Activated CD8-positive, alpha-beta T cell treated with anti-CD3 and anti-CD28 coated beads, Interleukin-2, amount 10 ng/mL, durations not matched to agents 7 days and 5 days (primary cell): Measurements from ENCODE around the gene DMAC2L. TPM values are rescaled to one million over a fixed set of nuclear protein-coding genes. Genes with fewer than 3 reads are reported as not detected.
"Not testable (repeated sequence)": the region's sequence is repeated elsewhere in the genome, so short reads cannot be mapped to it uniquely, and the experiment has no call there.

Experiments
- ATAC-seq: fragments of 150-1000 bp; cut with Tn5 transposase; one replicate; pipeline ENCODE4 v1.10.0; 2021; ENCODE audit warnings: moderate library complexity
- CTCF ChIA-PET: fragments of 350-600 bp; sonication (Branson Sonifier 250); formaldehyde crosslinking; loops from one replicate; lab custom pipeline; 2021; ENCODE audit warnings: antibody characterized with exemption; lab: Charles Lee
- POLR2A ChIA-PET: fragments of 350-600 bp; sonication (Branson Sonifier 250); formaldehyde crosslinking; loops from one replicate; lab custom pipeline; 2021; ENCODE audit warnings: antibody characterized with exemption; lab: Charles Lee
- DNase-seq: peaks from one replicate; pipeline ENCODE4 v3.0.0-alpha.2; 2020
- H3K27ac Mint-ChIP-seq: one replicate; pipeline ENCODE4 v1.8.0; 2021; ENCODE audit warnings: mild to moderate bottlenecking, mixed read lengths
- H3K27me3 Mint-ChIP-seq: one replicate; pipeline ENCODE4 v1.8.0; 2021; ENCODE audit warnings: low read depth, mixed read lengths
- H3K36me3 Mint-ChIP-seq: one replicate; pipeline ENCODE4 v1.8.0; 2021; ENCODE audit warnings: low read depth, mixed read lengths
- H3K4me1 Mint-ChIP-seq: one replicate; pipeline ENCODE4 v1.8.0; 2021; ENCODE audit warnings: low read depth, mixed read lengths
- H3K4me3 Mint-ChIP-seq: one replicate; pipeline ENCODE4 v1.8.0; 2021; ENCODE audit warnings: mild to moderate bottlenecking, mixed read lengths
- H3K9me3 Mint-ChIP-seq: one replicate; pipeline ENCODE4 v1.8.0; 2022; ENCODE audit warnings: mixed read lengths; ENCODE audit not compliant: insufficient read depth
- total RNA-seq, 2 experiments: library from RNA; stranded (reverse); gene quantifications; one replicate each; pipeline ENCODE4 v1.2.3, GENCODE V29; 2021

The DMAC2L gene
- total RNA-seq, 2 experiments from 2014 or later: 14.9 to 18.6 TPM

DNA sequence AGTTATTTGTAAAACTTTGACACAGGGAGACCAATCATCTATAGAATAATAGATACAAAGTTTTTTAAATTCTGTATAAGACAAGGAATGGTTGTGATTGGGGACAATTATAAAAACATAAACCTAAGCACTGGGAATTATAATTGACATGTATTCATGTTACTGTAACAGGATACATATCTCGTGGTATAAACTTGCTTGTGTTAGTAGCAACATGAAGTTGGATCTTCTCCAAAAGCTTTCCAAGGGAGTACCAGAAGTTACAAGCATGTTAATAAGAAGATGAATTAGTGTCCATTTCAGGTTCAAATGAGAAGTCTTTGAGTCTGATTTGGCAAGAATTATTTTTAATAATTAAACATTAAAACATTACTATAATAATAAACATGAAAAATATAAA is 42.4 kb downstream of the DMAC2L start:
- DNase-seq: no peak
- H3K27ac Mint-ChIP-seq: no peak overlapping the region
- ATAC-seq: no peak
- POLR2A ChIA-PET: no interaction called here
- peaks cover 9% of the 10 kb centered on the region for H3K4me1 Mint-ChIP-seq
- H3K9me3 Mint-ChIP-seq: no peaks in the 10 kb centered on the region
- no peak overlapping the region for H3K4me3 Mint-ChIP-seq
- peaks cover 30% of the 10 kb centered on the region for H3K36me3 Mint-ChIP-seq
- no peaks in the 10 kb centered on the region for H3K27me3 Mint-ChIP-seq
- CTCF ChIA-PET: interaction anchor here (0.7 kb wide), 1 partner anchor 34 kb away, joined by 3 read pairs; no protein-coding TSS in a partner anchor

DNA sequence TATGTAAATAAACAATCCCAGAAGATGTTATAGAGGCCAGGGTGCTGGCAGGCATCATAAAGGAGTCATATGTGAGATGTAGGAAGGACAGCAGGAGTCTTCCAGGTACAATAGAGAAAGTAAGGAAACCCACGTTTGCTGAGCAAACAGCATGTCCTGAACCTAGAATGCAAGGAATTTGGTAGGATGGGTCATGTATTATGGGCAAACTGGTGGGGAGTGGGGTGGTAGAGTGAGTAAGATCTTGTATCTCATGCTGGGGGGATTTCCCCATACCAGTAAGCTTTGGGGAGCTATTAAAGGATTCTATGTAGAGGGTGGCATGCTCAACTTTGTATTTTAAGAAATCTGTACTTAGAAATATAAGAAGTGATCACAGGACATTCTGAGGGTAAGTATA is 43.6 kb downstream of the DMAC2L start:
- no peak overlapping the region for H3K4me3 Mint-ChIP-seq
- ATAC-seq (no peak), DNase-seq (no peak)
- POLR2A ChIA-PET: no interaction called here
- peaks cover 33% of the 10 kb centered on the region for H3K36me3 Mint-ChIP-seq
- H3K4me1 Mint-ChIP-seq: peaks cover 9% of the 10 kb centered on the region
- no peaks in the 10 kb centered on the region for H3K9me3 Mint-ChIP-seq
- CTCF ChIA-PET: interaction anchor here (0.9 to 1.2 kb wide), 3 partner anchors 13 to 186 kb away, joined by 3 to 5 read pairs (median 4); no protein-coding TSS in a partner anchor
- H3K27me3 Mint-ChIP-seq: no peaks in the 10 kb centered on the region
- H3K27ac Mint-ChIP-seq: no peak overlapping the region

DNA sequence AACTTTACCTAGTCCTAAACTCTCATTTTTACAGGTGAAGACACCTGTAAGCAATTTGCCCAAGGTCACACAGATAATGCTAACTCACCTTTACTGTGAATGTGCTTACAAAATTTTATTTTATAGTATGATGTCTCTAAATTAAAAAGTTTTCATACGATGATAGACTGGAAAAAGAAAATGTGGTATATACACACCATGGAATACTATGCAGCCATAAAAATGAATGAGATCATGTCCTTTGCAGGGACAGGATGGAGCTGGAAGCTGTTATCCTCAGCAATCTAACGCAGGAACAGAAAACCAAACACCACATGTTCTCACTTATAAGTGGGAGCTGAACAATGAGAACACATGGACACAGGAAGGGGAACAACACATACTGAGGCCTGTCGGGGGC is 44.2 kb downstream of the DMAC2L start:
- Mint-ChIP-seq H3K36me3 (peaks cover 36% of the 10 kb centered on the region), H3K4me1 (peaks cover 12% of the 10 kb centered on the region)
- ATAC-seq, H3K9me3 Mint-ChIP-seq, H3K27ac Mint-ChIP-seq, H3K4me3 Mint-ChIP-seq, DNase-seq, H3K27me3 Mint-ChIP-seq: not testable (repeated sequence)
- CTCF ChIA-PET: interaction anchor here (0.9 to 1.2 kb wide), 3 partner anchors 14 to 185 kb away, joined by 3 to 5 read pairs (median 4); no protein-coding TSS in a partner anchor
- POLR2A ChIA-PET: interaction anchor here (0.8 kb wide), 1 partner anchor 44 kb away, joined by 3 read pairs; the partner anchor contains the start of genes DMAC2L and L2HGDH

DNA sequence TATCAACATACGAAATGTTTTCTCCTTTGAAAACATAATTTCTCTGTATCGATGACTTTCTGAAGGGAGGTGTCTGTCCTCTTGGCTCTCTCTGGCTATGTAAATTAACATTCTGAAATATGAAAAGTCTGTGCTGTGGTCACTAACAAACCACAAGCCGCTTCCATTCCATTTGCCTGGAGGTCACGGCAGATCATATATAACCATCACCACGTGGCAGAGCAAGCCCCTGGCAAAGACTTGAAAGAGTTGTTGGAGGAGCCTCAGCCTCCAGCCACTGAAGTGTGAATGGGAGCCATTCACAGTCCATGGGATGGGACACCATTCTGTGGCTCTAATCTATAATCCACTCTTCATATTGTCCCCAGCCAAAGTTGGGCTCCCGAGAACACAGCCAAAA is 45.0 kb downstream of the DMAC2L start:
- CTCF ChIA-PET: interaction anchor here (0.7 to 1.9 kb wide), 2 partner anchors 15 to 36 kb away, joined by 3 to 5 read pairs; no protein-coding TSS in a partner anchor
- Mint-ChIP-seq H3K4me3 (no peak overlapping the region), H3K4me1 (peaks cover 12% of the 10 kb centered on the region), H3K27ac (no peak overlapping the region), H3K9me3 (no peaks in the 10 kb centered on the region), H3K36me3 (peaks cover 36% of the 10 kb centered on the region), H3K27me3 (no peaks in the 10 kb centered on the region)
- POLR2A ChIA-PET: no interaction called here
- ATAC-seq: no peak
- no peak for DNase-seq

DNA sequence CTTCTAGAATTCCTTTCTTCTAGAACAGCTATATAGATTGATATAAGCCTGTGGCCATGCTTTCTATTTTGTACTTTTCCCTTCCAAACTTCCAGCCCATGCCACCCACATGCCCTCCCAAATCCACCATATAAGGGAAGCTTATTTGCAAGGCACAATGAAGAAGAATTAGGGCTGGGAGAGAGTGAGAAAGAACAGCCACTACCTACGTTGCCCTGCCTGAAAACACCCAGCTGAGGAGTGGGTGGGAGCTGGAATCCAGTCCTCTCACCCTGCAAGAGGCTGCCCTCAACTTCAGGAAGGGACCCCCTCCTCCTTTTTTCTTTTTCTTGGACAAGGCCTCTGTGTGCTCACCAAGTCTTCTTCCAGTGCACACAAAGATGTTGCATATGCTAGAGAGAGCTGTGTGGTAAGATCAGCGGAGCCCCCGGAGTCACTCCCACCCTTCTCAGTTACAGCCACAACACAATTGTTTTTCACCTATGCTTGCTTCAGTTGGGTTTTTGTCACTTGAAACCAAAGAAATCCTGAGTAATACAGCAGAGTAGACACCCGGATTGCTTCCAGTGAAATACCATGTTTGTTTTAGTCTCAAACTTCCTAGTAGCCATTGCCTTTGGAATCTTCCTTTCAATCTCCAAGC is 45.8 kb downstream of the DMAC2L start:
- ATAC-seq: no peak
- CTCF ChIA-PET: interaction anchor here (0.7 to 1.9 kb wide), 2 partner anchors 15 to 171 kb away, joined by 3 to 5 read pairs; no protein-coding TSS in a partner anchor
- no peak overlapping the region for H3K27ac Mint-ChIP-seq
- POLR2A ChIA-PET: interaction anchor here (0.6 kb wide), 1 partner anchor 375 kb away, joined by 4 read pairs; no protein-coding TSS in a partner anchor
- H3K27me3 Mint-ChIP-seq: no peaks in the 10 kb centered on the region
- peaks cover 4% of the 10 kb centered on the region for H3K9me3 Mint-ChIP-seq
- H3K4me1 Mint-ChIP-seq: peaks cover 20% of the 10 kb centered on the region
- H3K4me3 Mint-ChIP-seq: no peak overlapping the region
- no peak for DNase-seq
- H3K36me3 Mint-ChIP-seq: peaks cover 41% of the 10 kb centered on the region

DNA sequence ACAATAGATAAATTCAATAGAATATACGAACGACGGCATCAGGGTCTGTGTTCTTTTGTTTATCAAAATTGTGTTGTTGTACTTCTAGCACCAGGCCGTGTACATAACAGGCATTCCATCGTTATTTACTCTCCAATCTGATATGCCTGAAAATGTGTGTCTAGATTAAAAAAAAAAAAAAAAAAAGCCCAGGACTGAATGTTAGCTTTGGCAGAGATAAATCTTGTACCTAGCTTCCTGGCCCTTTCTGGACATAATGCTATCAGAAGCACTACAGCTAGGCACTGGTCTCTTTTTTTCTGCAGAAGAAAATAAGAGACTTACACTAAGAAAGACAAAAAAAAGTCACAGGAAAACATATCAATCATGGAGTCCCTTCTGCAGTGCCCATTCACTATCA is 47.5 kb downstream of the DMAC2L start:
- CTCF ChIA-PET: interaction anchor here (0.6 kb wide), 2 partner anchors 224 to 480 kb away, joined by 3 read pairs; no protein-coding TSS in a partner anchor
- POLR2A ChIA-PET: no interaction called here
- DNase-seq (no peak), ATAC-seq (no peak)
- peaks cover 4% of the 10 kb centered on the region for H3K9me3 Mint-ChIP-seq
- no peaks in the 10 kb centered on the region for H3K27me3 Mint-ChIP-seq
- no peak overlapping the region for H3K27ac Mint-ChIP-seq
- peaks cover 30% of the 10 kb centered on the region for H3K4me1 Mint-ChIP-seq
- peaks cover 44% of the 10 kb centered on the region for H3K36me3 Mint-ChIP-seq
- no peak overlapping the region for H3K4me3 Mint-ChIP-seq

DNA sequence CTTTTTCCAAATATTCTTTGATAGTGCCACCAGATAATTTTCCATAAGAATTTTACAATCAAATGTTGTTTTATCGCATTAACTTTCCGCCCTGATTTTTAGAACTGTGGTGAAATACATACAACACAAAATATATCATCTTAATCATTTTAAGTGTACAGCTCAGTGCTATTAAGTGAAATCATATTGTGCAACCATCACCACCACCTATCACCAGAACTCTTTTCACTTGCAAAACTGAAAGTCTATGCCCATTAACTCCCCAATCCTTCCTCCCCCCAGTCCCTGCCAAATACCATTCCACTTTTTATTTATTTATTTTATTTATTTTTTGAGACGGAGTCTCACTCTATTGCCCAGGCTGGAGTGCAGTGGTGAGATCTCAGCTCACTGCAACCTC is 48.0 kb downstream of the DMAC2L start:
- Mint-ChIP-seq H3K4me1 (peaks cover 34% of the 10 kb centered on the region), H3K9me3 (peaks cover 4% of the 10 kb centered on the region), H3K36me3 (peaks cover 44% of the 10 kb centered on the region), H3K27ac (no peak overlapping the region), H3K27me3 (no peaks in the 10 kb centered on the region), H3K4me3 (no peak overlapping the region)
- ChIA-PET CTCF (interaction anchor here (0.6 kb wide), 2 partner anchors 223 to 480 kb away, joined by 3 read pairs; no protein-coding TSS in a partner anchor), POLR2A (no interaction called here)
- DNase-seq (no peak), ATAC-seq (no peak)

DNA sequence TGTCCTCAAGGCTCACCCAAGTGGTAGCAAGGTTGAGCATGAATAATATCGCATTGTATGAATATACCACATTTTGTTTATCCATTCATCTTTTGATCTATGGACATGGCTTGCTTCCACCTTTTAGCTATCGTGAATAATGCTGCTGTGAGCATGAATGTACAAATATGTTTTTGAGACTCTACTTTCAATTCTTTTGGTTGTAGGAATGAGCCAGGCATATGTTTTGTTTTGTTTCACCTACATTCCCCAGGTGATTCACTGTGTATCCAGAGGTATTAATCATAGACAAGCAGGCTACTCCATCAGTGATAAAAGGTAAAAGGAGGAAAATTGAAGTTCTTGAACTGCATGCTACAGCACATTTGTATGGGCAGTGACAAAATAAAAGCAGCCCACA is 48.7 kb downstream of the DMAC2L start:
- CTCF ChIA-PET: interaction anchor here (1.1 kb wide), 1 partner anchor 40 kb away, joined by 3 read pairs; no protein-coding TSS in a partner anchor
- no peak for ATAC-seq
- Mint-ChIP-seq H3K4me1 (peaks cover 34% of the 10 kb centered on the region), H3K36me3 (peaks cover 40% of the 10 kb centered on the region), H3K27ac (no peak overlapping the region), H3K4me3 (no peak overlapping the region), H3K9me3 (peaks cover 4% of the 10 kb centered on the region), H3K27me3 (no peaks in the 10 kb centered on the region)
- POLR2A ChIA-PET: interaction anchor here (0.7 kb wide), 1 partner anchor 1066 kb away, joined by 3 read pairs; no protein-coding TSS in a partner anchor
- DNase-seq: no peak

DNA sequence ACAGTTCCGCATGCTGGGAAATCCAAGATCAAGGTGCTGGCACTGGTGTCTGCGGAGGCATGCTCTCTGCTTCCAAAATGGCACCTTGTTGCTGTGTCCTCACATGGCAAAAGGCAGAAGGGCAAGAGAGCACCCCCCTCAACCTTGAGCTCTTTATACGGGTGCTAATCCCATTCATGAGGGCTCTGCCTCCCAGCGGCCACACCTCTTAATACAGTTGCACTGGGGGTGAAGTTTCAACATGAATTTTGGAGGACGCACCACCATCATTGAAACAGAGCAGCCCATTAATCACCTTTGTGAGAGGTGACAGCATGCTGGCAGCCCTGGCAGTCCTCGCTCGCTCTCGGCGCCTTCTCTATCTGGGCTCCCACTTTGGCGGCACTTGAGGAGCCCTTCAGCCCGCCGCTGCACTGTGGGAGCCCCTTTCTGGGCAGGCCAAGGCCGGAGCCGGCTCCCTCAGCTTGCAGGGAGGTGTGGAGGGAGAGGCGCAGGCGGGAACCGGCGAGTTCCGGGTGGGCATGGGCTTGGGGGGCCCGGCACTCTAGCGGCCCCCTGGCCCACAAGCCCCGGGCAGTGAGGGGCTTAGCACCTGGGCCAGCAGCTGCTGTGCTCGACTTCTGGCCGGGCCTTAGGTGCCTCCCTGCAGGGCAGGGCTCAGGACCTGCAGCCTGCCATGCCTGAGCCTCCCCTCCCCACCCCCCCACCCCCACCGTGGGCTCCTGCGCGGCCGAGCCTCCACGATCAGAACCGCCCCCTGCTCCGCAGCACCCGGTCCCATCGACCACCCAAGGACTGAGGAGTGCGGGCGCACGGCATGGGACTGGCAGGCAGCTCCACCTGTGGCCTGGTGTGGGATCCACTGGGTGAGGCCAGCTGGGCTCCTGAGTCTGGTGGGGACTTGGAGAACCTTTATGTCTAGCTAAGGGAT is 49.6 kb downstream of the DMAC2L start:
- not testable (repeated sequence) for H3K9me3 Mint-ChIP-seq, ATAC-seq, H3K27me3 Mint-ChIP-seq, DNase-seq, H3K4me3 Mint-ChIP-seq
- CTCF ChIA-PET: interaction anchor here (1.1 to 6.2 kb wide), 2 partner anchors 41 kb away, joined by 3 to 29 read pairs; no protein-coding TSS in a partner anchor
- POLR2A ChIA-PET: interaction anchor here (0.7 to 3.2 kb wide), 5 partner anchors 11 to 1067 kb away, joined by 3 to 25 read pairs (median 4); partner anchors contain the start of genes DMAC2L and L2HGDH
- peaks cover 41% of the 10 kb centered on the region for H3K4me1 Mint-ChIP-seq
- peaks cover 34% of the 10 kb centered on the region for H3K36me3 Mint-ChIP-seq
- peak overlapping the region; percentile 96 for H3K27ac Mint-ChIP-seq

DNA sequence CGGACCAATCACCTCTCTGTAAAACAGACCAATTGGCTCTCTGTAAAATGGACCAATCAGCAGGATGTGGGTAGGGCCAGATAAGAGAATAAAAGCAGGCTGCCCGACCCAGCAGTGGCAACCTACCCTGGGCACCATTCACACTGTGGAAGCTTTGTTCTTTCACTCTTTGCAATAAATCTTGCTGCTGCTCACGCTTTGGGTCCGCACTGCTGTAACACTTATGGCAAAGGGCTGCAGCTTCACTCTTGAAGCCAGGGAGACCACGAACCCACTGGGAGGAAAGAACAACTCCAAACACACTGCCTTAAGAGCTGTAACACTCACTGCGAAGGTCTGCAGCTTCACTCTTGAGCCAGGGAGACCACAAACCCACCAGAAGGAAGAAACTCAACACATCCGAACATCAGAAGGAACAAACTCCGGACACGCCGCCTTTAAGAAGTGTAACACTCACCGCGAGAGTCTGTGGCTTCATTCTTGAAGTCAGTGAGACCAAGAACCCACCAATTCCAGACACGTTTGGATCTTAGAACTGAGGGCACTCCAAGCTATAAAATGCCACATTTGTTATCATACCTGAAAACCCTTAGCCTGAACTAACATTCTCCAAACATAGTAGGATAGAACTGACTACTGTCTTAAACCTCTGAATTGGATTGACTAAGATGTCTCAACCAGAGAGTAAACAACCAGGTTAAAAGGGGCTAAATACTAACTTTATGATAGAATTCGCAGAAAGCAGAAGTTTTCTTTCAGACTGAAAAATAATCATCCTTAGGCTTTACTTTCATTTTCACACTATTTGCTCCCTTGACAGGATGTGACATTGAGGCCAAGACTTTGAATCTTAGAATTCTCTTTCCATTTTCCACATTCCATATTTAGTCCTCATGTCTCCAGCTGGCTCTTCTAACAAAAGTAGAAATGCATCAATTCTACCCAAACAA is 50.9 kb downstream of the DMAC2L start:
- ChIA-PET POLR2A (interaction anchor here (0.6 to 3.2 kb wide), 13 partner anchors 11 to 729 kb away, joined by 3 to 25 read pairs (median 3); partner anchors contain the start of genes CDKL1, DMAC2L and L2HGDH), CTCF (interaction anchor here (1.1 to 6.2 kb wide), 3 partner anchors 19 to 157 kb away, joined by 3 to 29 read pairs (median 3); no protein-coding TSS in a partner anchor)
- peak; percentile 50 for ATAC-seq
- Mint-ChIP-seq H3K27ac (peak overlapping the region; percentile 96), H3K36me3 (peaks cover 22% of the 10 kb centered on the region), H3K4me1 (peaks cover 38% of the 10 kb centered on the region), H3K27me3 (no peaks in the 10 kb centered on the region), H3K9me3 (peaks cover 4% of the 10 kb centered on the region), H3K4me3 (peak overlapping the region; percentile 80)
- DNase-seq: peak; percentile 70
